H1 (cell line): ENCODE data around the gene TEX11. TPM values are rescaled to one million over a fixed set of nuclear protein-coding genes. Genes with fewer than 3 reads are reported as not detected.

Source experiments
- CTCF ChIA-PET: fragments of 300-600 bp; sonication (Branson Sonifier 250); formaldehyde crosslinking; loops from one replicate; lab custom pipeline; 2021; ENCODE audit not compliant: partially characterized antibody; lab: Charles Lee
- POLR2A ChIA-PET: fragments of 300-600 bp; sonication (Branson Sonifier 250); formaldehyde crosslinking; loops from one replicate; lab custom pipeline; 2021; ENCODE audit warnings: inconsistent platforms; ENCODE audit not compliant: partially characterized antibody; lab: Charles Lee
- DNase-seq, 2 experiments: peaks; one replicate each; pipeline versions ENCODE4 v3.0.0 to v3.0.0-alpha.2; 2010 to 2022; ENCODE audit warnings: low spot score in 2 of 2, low read depth in 1 of 2, mixed read lengths in 1 of 2
- FAIRE-seq: peaks from 2 replicates; lab custom pipeline; 2011; peaks lifted over from hg19 to GRCh38; lab: Jason Lieb, UNC
- H2AFZ ChIP-seq: 2 replicates; pipeline ENCODE4 v1.8.1; 2012; ENCODE audit warnings: low read length, inconsistent platforms
- H2AK5ac ChIP-seq: 2 replicates; pipeline ENCODE4 v1.6.1; 2013; ENCODE audit warnings: low read depth, low read length
- H2BK120ac ChIP-seq: replicated peaks from 2 replicates; pipeline ENCODE3; 2013; ENCODE audit warnings: low read depth, low read length, inconsistent platforms
- H2BK12ac ChIP-seq: 2 replicates; pipeline ENCODE4 v1.6.1; 2013; ENCODE audit warnings: low read depth, low read length
- H2BK15ac ChIP-seq: 2 replicates; pipeline ENCODE4 v1.6.1; 2013; ENCODE audit warnings: low read length
- H2BK20ac ChIP-seq: 2 replicates; pipeline ENCODE4 v1.6.1; 2013; ENCODE audit warnings: low read length
- H2BK5ac ChIP-seq: 2 replicates; pipeline ENCODE4 v1.6.1; 2013; ENCODE audit warnings: low read depth, low read length
- H3K14ac ChIP-seq: 2 replicates; pipeline ENCODE4 v1.6.1; 2013; ENCODE audit warnings: inconsistent platforms; ENCODE audit not compliant: insufficient read length
- H3K18ac ChIP-seq: 2 replicates; pipeline ENCODE4 v1.6.1; 2013; ENCODE audit warnings: low read length; ENCODE audit errors: extremely low read depth
- H3K23ac ChIP-seq: 2 replicates; pipeline ENCODE4 v1.6.1; 2013; ENCODE audit warnings: inconsistent platforms; ENCODE audit not compliant: insufficient read length
- H3K23me2 ChIP-seq: 2 replicates; pipeline ENCODE4 v1.6.1; 2013; ENCODE audit warnings: low read depth, low read length
- H3K27ac ChIP-seq: 2 replicates; pipeline ENCODE4 v1.6.1; 2011; ENCODE audit warnings: low read depth, low read length, inconsistent platforms
- H3K27me3 ChIP-seq, 4 experiments: replicated peaks in 1 of 4; 1 replicate in 1 of 4; 2 replicates in 3 of 4; pipeline versions ENCODE4 v1.6.1 to v1.8.1; 2011 to 2013; ENCODE audit warnings: low read length in 3 of 4, mild to moderate bottlenecking in 3 of 4, inconsistent platforms in 2 of 4, mixed read lengths in 2 of 4, moderate library complexity in 1 of 4; ENCODE audit not compliant: control insufficient read depth in 3 of 4, insufficient read depth in 3 of 4; ENCODE audit errors: extremely low read depth in 1 of 4
- H3K36me3 ChIP-seq, 4 experiments: 2 replicates each; pipeline versions ENCODE4 v1.6.1 to v1.8.1; 2011 to 2013; ENCODE audit warnings: mild to moderate bottlenecking in 4 of 4, low read length in 3 of 4, moderate library complexity in 2 of 4, control low read depth in 1 of 4, inconsistent platforms in 1 of 4; ENCODE audit not compliant: insufficient read depth in 4 of 4, control insufficient read depth in 2 of 4
- H3K4ac ChIP-seq: replicated peaks from 2 replicates; pipeline ENCODE3; 2013; ENCODE audit warnings: low read length, low read depth, mixed read lengths, inconsistent platforms; ENCODE audit not compliant: insufficient read length
- H3K4me1 ChIP-seq, 4 experiments: replicated peaks in 1 of 4; 1 replicate in 1 of 4; 2 replicates in 3 of 4; pipeline versions ENCODE4 v1.6.1 to v1.8.1; 2011 to 2013; ENCODE audit warnings: low read length in 3 of 4, inconsistent platforms in 2 of 4, mixed read lengths in 1 of 4; ENCODE audit not compliant: insufficient read depth in 4 of 4, control insufficient read depth in 3 of 4
- H3K4me2 ChIP-seq, 2 experiments: 2 replicates each; pipeline versions ENCODE4 v1.6.1 to v1.8.1; 2011 to 2013; ENCODE audit warnings: low read depth in 2 of 2, low read length in 2 of 2, control low read depth in 1 of 2, inconsistent platforms in 1 of 2, mild to moderate bottlenecking in 1 of 2; ENCODE audit not compliant: insufficient read depth in 1 of 2
- H3K4me3 ChIP-seq, 4 experiments: fragments of 200-600, 300-600 bp in 1 of 4; sonication (generic), shearing (Covaris generic), sonication (Bioruptor Twin) in 1 of 4; 2 replicates each; pipeline versions ENCODE4 v1.5.1 to v1.8.1; 2011 to 2016; ENCODE audit warnings: low read length in 4 of 4, low read depth in 3 of 4, control low read depth in 2 of 4, inconsistent platforms in 2 of 4, mild to moderate bottlenecking in 2 of 4, mixed read lengths in 1 of 4, moderate library complexity in 1 of 4; ENCODE audit not compliant: insufficient read depth in 2 of 4; ENCODE audit errors: extremely low read depth in 1 of 4
- H3K56ac ChIP-seq: replicated peaks from 2 replicates; pipeline ENCODE3; 2013; ENCODE audit warnings: low read depth, mild to moderate bottlenecking, mixed read lengths, low read length, inconsistent platforms; ENCODE audit not compliant: insufficient read length
- H3K79me1 ChIP-seq: 2 replicates; pipeline ENCODE4 v1.6.1; 2013; ENCODE audit warnings: low read depth, low read length, control low read depth
- H3K79me2 ChIP-seq, 2 experiments: 2 replicates each; pipeline versions ENCODE4 v1.6.1 to v1.8.1; 2012 to 2013; ENCODE audit warnings: low read length in 2 of 2, mild to moderate bottlenecking in 2 of 2, inconsistent platforms in 1 of 2; ENCODE audit not compliant: insufficient read depth in 2 of 2, control insufficient read depth in 1 of 2
- H3K9ac ChIP-seq, 4 experiments: replicated peaks in 1 of 4; 1 replicate in 1 of 4; 2 replicates in 3 of 4; pipeline versions ENCODE4 v1.6.1 to v1.8.1; 2011 to 2013; ENCODE audit warnings: low read depth in 3 of 4, low read length in 3 of 4, control low read depth in 2 of 4, mild to moderate bottlenecking in 2 of 4, moderate library complexity in 2 of 4, inconsistent platforms in 1 of 4; ENCODE audit errors: extremely low read depth in 1 of 4
- H3K9me3 ChIP-seq, 2 experiments: 2 replicates each; pipeline versions ENCODE4 v1.6.1 to v1.8.1; 2012 to 2013; ENCODE audit warnings: mild to moderate bottlenecking in 2 of 2, moderate library complexity in 2 of 2, control low read depth in 1 of 2, inconsistent platforms in 1 of 2, low read depth in 1 of 2, low read length in 1 of 2, mixed read lengths in 1 of 2; ENCODE audit not compliant: insufficient read depth in 2 of 2
- H4K20me1 ChIP-seq, 2 experiments: replicated peaks in 1 of 2; 2 replicates each; pipeline versions ENCODE3 to v1.8.1; 2011 to 2013; ENCODE audit warnings: inconsistent platforms in 2 of 2, low read length in 2 of 2, mild to moderate bottlenecking in 1 of 2; ENCODE audit not compliant: insufficient read depth in 2 of 2, control insufficient read depth in 1 of 2
- H4K5ac ChIP-seq: 2 replicates; pipeline ENCODE4 v1.6.1; 2013; ENCODE audit warnings: low read length, low read depth, mixed read lengths, inconsistent platforms; ENCODE audit not compliant: insufficient read length
- H4K8ac ChIP-seq: 2 replicates; pipeline ENCODE4 v1.8.0; 2013; ENCODE audit warnings: mild to moderate bottlenecking, moderate library complexity, low read length, inconsistent platforms; ENCODE audit not compliant: insufficient read depth; ENCODE audit errors: extremely low read depth
- H4K91ac ChIP-seq: replicated peaks from 2 replicates; pipeline ENCODE3; 2013; ENCODE audit warnings: low read length, mixed read lengths, inconsistent platforms; ENCODE audit not compliant: insufficient read length
- BRCA1 ChIP-seq: IDR thresholded peaks from 2 replicates; pipeline ENCODE4 v1.6.1; 2012; ENCODE audit warnings: low read depth, low read length, improper control_type of control experiment
- CHD1 ChIP-seq: IDR thresholded peaks from 2 replicates; pipeline ENCODE4 v1.6.1; 2012; ENCODE audit warnings: low read depth, low read length, improper control_type of control experiment
- CREB1 ChIP-seq: IDR thresholded peaks from 2 replicates; pipeline ENCODE4 v1.6.1; 2012; ENCODE audit warnings: inconsistent platforms
- CTBP2 ChIP-seq: IDR thresholded peaks from 2 replicates; pipeline ENCODE4 v1.7.0; 2011; ENCODE audit warnings: borderline replicate concordance, mild to moderate bottlenecking, moderate library complexity, mixed read lengths, low read length; ENCODE audit not compliant: insufficient read depth, insufficient read length
- KDM1A ChIP-seq: fragments of 200-600, 300-600 bp; sonication (generic); IDR thresholded peaks from 2 replicates; pipeline ENCODE4 v1.7.1; 2016; ENCODE audit warnings: mild to moderate bottlenecking, low read length, borderline replicate concordance
- POLR2A ChIP-seq, 2 experiments: IDR thresholded peaks; 1 replicate in 1 of 2; 2 replicates in 1 of 2; pipeline ENCODE4 v1.6.1; 2011; ENCODE audit warnings: low read depth in 2 of 2, low read length in 2 of 2, mild to moderate bottlenecking in 2 of 2; ENCODE audit errors: control extremely low read depth in 1 of 2
- RAD21 ChIP-seq, 2 experiments: IDR thresholded peaks in 1 of 2; conservative IDR thresholded peaks in 1 of 2; 2 replicates each; pipeline ENCODE4 v1.6.1; 2011; ENCODE audit warnings: low read depth in 2 of 2, low read length in 2 of 2, improper control_type of control experiment in 1 of 2, inconsistent platforms in 1 of 2, mild to moderate bottlenecking in 1 of 2, moderate library complexity in 1 of 2
- SRF ChIP-seq: IDR thresholded peaks from 2 replicates; pipeline ENCODE4 v1.6.1; 2011; ENCODE audit warnings: mild to moderate bottlenecking, low read depth, low read length, moderate library complexity
- TEAD4 ChIP-seq: IDR thresholded peaks from 2 replicates; pipeline ENCODE4 v1.6.1; 2012; ENCODE audit warnings: low read depth, low read length, inconsistent platforms, mixed read lengths
- YY1 ChIP-seq: IDR thresholded peaks from 2 replicates; pipeline ENCODE4 v1.6.1; 2011; ENCODE audit warnings: low read depth, mild to moderate bottlenecking, low read length
- WGBS, 2 experiments: shearing (Covaris generic) in 1 of 2; methylation state at CpG; one replicate each; pipeline versions ENCODE4 v1.1.6 to v1.1.7; 2013 to 2015; ENCODE audit warnings: low lambda C conversion rate in 2 of 2, mixed read lengths in 2 of 2, inconsistent platforms in 1 of 2, low coverage in 1 of 2, missing lambda C conversion rate in 1 of 2; ENCODE audit not compliant: insufficient replicate concordance in 2 of 2, insufficient coverage in 1 of 2, insufficient read length in 1 of 2; ENCODE audit errors: extremely low coverage in 1 of 2, missing lambda C conversion rate in 1 of 2; 5-methylcytosine and 5-hydroxymethylcytosine counted together
- polyA plus RNA-seq, 7 experiments: library from polyadenylated mRNA; depleted of rRNA in 3 of 7; stranded (reverse) in 5 of 7; unstranded in 2 of 7; fragments of >200 nt in 5 of 7; fragments of 200-250 nt in 2 of 7; gene quantifications; 1 replicate in 5 of 7; 2 replicates in 1 of 7; 4 replicates in 1 of 7; pipeline versions ENCODE4 v1.2.1 to v1.2.3, GENCODE V29; 2011 to 2013; ENCODE audit warnings: missing spikeins in 2 of 7, mixed read lengths in 2 of 7
- total RNA-seq: library from RNA; stranded (reverse); fragmentation: NEBNext Ultra II Directional; extraction: Animal tissue kit (Norgen Biotek cat#: 25700); gene quantifications from 2 replicates; pipeline ENCODE4 v1.2.1, GENCODE V29; 2021

The TEX11 gene
- total and polyA plus RNA-seq, 2 of the 8 experiments (the other 6 are each of a cell fraction or from before 2014, with no cell fraction given): 0.11 to 0.74 TPM

DNA sequence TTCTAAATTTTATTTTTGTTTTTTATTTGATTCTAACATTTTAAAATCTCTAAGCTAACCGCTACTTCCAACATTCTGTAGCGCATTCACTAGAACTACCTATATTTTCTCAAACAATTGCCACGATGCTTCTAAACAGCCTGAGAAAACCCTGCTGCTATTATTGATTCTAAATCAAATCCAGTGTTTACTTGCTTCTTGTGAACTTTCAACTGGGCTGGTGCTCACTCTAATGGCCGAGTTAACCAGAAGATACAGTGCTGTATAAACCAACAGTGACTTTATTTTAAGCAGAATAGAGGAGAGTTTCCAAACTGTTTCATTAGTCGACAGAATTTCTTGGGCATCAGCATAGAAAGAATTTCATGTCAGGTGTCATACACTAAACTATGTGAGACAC, 353.6 kb downstream of the TEX11 start:
- H4K5ac ChIP-seq: no peak overlapping the region
- TF ChIP-seq SRF (no peak), YY1 (no peak), CTBP2 (no peak), POLR2A (IDR thresholded peaks at IDR 0.05; ENCODE audit: control extremely low read depth in 1 of 2, low read depth in 2 of 2, low read length in 2 of 2) (no peak), KDM1A (no peak), RAD21 (IDR thresholded peaks at IDR 0.05 in 1 of 2, conservative IDR thresholded peaks at IDR 0.05 in 1 of 2; ENCODE audit: low read depth in 2 of 2, low read length in 2 of 2) (no peak), BRCA1 (no peak), TEAD4 (no peak), CHD1 (no peak), CREB1 (no peak)
- TF ChIP-seq, all 59 proteins: peak for 0
- H3K79me1 ChIP-seq: no peaks in the 10 kb centered on the region
- no peak overlapping the region for H3K56ac ChIP-seq
- POLR2A ChIA-PET: no interaction called here
- no peak overlapping the region for H3K18ac ChIP-seq
- H3K23ac ChIP-seq: no peak overlapping the region
- no peak overlapping the region for H2BK20ac ChIP-seq
- no peak overlapping the region for H3K9ac ChIP-seq
- no peak overlapping the region for H2BK12ac ChIP-seq
- H3K36me3 ChIP-seq: no peaks in the 10 kb centered on the region
- no peaks in the 10 kb centered on the region for H3K79me2 ChIP-seq
- H3K4me1 ChIP-seq: no peaks in the 10 kb centered on the region
- no peak overlapping the region for H3K14ac ChIP-seq
- FAIRE-seq: no peak
- H3K23me2 ChIP-seq: no peaks in the 10 kb centered on the region
- no peak overlapping the region for H3K4me3 ChIP-seq
- no peak overlapping the region for H3K27ac ChIP-seq
- H3K4me2 ChIP-seq: no peak overlapping the region
- H4K91ac ChIP-seq: no peak overlapping the region
- no peak overlapping the region for H2AK5ac ChIP-seq
- no peak for DNase-seq
- CTCF ChIA-PET: interaction anchor here (1.2 to 1.3 kb wide), 2 partner anchors 28 to 35 kb away, joined by 3 read pairs; no protein-coding TSS in a partner anchor
- 92% methylated on average over 5 of the region's 5 CpGs; no CpG with 5 or more reads in 1 of the 2 experiments for WGBS, 2 experiments
- no peak overlapping the region for H2AFZ ChIP-seq
- H3K27me3 ChIP-seq: no peaks in the 10 kb centered on the region
- no peak overlapping the region for H4K8ac ChIP-seq
- no peak overlapping the region for H2BK15ac ChIP-seq
- no peaks in the 10 kb centered on the region for H3K9me3 ChIP-seq
- no peak overlapping the region for H2BK120ac ChIP-seq
- H2BK5ac ChIP-seq: no peak overlapping the region
- no peak overlapping the region for H3K4ac ChIP-seq
- no peaks in the 10 kb centered on the region for H4K20me1 ChIP-seq
